HT1080 (cell line): ENCODE results near the gene RASGRP2. TPM values are rescaled to one million over a fixed set of nuclear protein-coding genes. Genes with fewer than 3 reads are reported as not detected.

Experiments used
- total RNA-seq: library from RNA; depleted of rRNA; stranded (reverse); fragments of >200 nt; shearing (Covaris generic); gene quantifications from 2 replicates; pipeline ENCODE4 v1.2.3, GENCODE V29; 2014; rRNA removed

The RASGRP2 gene
- total RNA-seq, 1 experiment from 2014 or later: not detected

Other genes with a start within 250 kb of the RASGRP2 start
- gene SLC22A11, start 188.2 kb downstream of the RASGRP2 start, total RNA-seq: not detected in 2 replicates
- gene SLC22A12, start 152.9 kb downstream of the RASGRP2 start, total RNA-seq: not detected in 2 replicates
- 0.42 TPM in 1 of 2 replicates, not detected in the other for gene NRXN2, start 20.9 kb downstream of the RASGRP2 start, total RNA-seq
- 0.02 TPM in 1 of 2 replicates, not detected in the other for gene PYGM, start 15.8 kb upstream of the RASGRP2 start, total RNA-seq
- 110 and 153 TPM in 2 replicates for gene SF1, start 34.4 kb upstream of the RASGRP2 start, total RNA-seq
- gene MAP4K2, start 59.1 kb upstream of the RASGRP2 start, total RNA-seq: 19.2 and 23.3 TPM in 2 replicates
- gene MEN1, start 66.4 kb upstream of the RASGRP2 start, total RNA-seq: 22.3 and 34.1 TPM in 2 replicates
- 0.13 and 0.23 TPM in 2 replicates for gene CDC42BPG, start 100.5 kb upstream of the RASGRP2 start, total RNA-seq
- 62.0 and 80.4 TPM in 2 replicates for gene EHD1, start 134.5 kb upstream of the RASGRP2 start, total RNA-seq
- 17.5 and 19.6 TPM in 2 replicates for gene ATG2A, start 173.1 kb upstream of the RASGRP2 start, total RNA-seq
- 7.7 and 8.3 TPM in 2 replicates for gene PPP2R5B, start 180.5 kb upstream of the RASGRP2 start, total RNA-seq
- gene GPHA2, start 191.8 kb upstream of the RASGRP2 start, total RNA-seq: 0.53 TPM in 1 of 2 replicates, not detected in the other
- gene MAJIN, start 228.0 kb upstream of the RASGRP2 start, total RNA-seq: not detected in 2 replicates